PC-9 (cell line): ENCODE measurements around the gene TPRN. TPM values are rescaled to one million over a fixed set of nuclear protein-coding genes. Genes with fewer than 3 reads are reported as not detected.

ENCODE experiments used
- BruUV-seq: library from RNA; stranded (reverse); fragments of 400-500 nt; replicated peaks from 2 replicates; lab custom pipeline; 2021; lab: Mats Ljungman, UMichigan
- CTCF ChIA-PET: fragments of 300-600 bp; sonication (Branson Sonifier 250); formaldehyde crosslinking; loops from one replicate; lab custom pipeline; 2022; ENCODE audit warnings: antibody characterized with exemption; lab: Charles Lee
- POLR2A ChIA-PET: fragments of 300-600 bp; sonication (Branson Sonifier 250); formaldehyde crosslinking; loops from one replicate; lab custom pipeline; 2022; ENCODE audit warnings: antibody characterized with exemption; ENCODE audit not compliant: unreplicated experiment; lab: Charles Lee
- DNase-seq, 2 experiments: peaks; one replicate each; pipeline versions ENCODE4 v3.0.0 to v3.0.0-alpha.2; 2015 to 2022; ENCODE audit warnings: mixed read lengths in 1 of 2
- H2AFZ ChIP-seq: fragments of 200-600 bp; sonication (generic); 2 replicates; pipeline ENCODE4 v1.8.1; 2017; ENCODE audit warnings: antibody characterized with exemption
- H3F3A ChIP-seq: fragments of 200-600 bp; sonication (generic); 2 replicates; pipeline ENCODE4 v1.8.1; 2017; ENCODE audit warnings: antibody characterized with exemption, mild to moderate bottlenecking, low read depth; ENCODE audit not compliant: insufficient read depth
- H3K27ac ChIP-seq: fragments of 200-600 bp; sonication (generic); 2 replicates; pipeline ENCODE4 v1.6.1; 2016; ENCODE audit warnings: mixed run types
- H3K27me3 ChIP-seq: fragments of 200-600 bp; sonication (generic); 2 replicates; pipeline ENCODE4 v1.6.1; 2016; ENCODE audit warnings: low read depth, mixed run types; ENCODE audit not compliant: insufficient read depth
- H3K36me3 ChIP-seq: fragments of 200-600 bp; sonication (generic); 2 replicates; pipeline ENCODE4 v1.6.1; 2016; ENCODE audit warnings: low read depth, mixed run types
- H3K4me1 ChIP-seq: fragments of 200-600 bp; sonication (generic); replicated peaks from 2 replicates; pipeline ENCODE4 v1.6.1; 2016; ENCODE audit warnings: mixed run types; ENCODE audit not compliant: insufficient read depth
- H3K4me2 ChIP-seq: fragments of 200-600 bp; sonication (generic); 2 replicates; pipeline ENCODE4 v1.6.1; 2017; ENCODE audit warnings: mixed run types
- H3K4me3 ChIP-seq: fragments of 200-600 bp; sonication (generic); 2 replicates; pipeline ENCODE4 v1.6.1; 2016; ENCODE audit warnings: mixed run types
- H3K79me2 ChIP-seq: fragments of 200-600 bp; sonication (generic); 2 replicates; pipeline ENCODE4 v1.6.1; 2017; ENCODE audit warnings: low read depth, mixed run types
- H3K9me2 ChIP-seq: fragments of 200-600 bp; sonication (generic); 2 replicates; pipeline ENCODE4 v1.8.1; 2017; ENCODE audit warnings: mild to moderate bottlenecking; ENCODE audit not compliant: insufficient read depth
- H3K9me3 ChIP-seq: fragments of 200-600 bp; sonication (generic); 2 replicates; pipeline ENCODE4 v1.8.1; 2016; ENCODE audit warnings: low read depth; ENCODE audit not compliant: insufficient read depth
- H4K20me1 ChIP-seq: fragments of 200-600 bp; sonication (generic); 2 replicates; pipeline ENCODE4 v1.8.1; 2017; ENCODE audit not compliant: insufficient read depth
- CTCF ChIP-seq: fragments of 200-600 bp; sonication (generic); conservative IDR thresholded peaks from 2 replicates; pipeline ENCODE4 v1.6.1; 2017; ENCODE audit warnings: mixed run types, antibody characterized with exemption, mild to moderate bottlenecking, moderate library complexity
- EZH2 ChIP-seq: fragments of 200-600 bp; sonication (generic); IDR thresholded peaks from 2 replicates; pipeline ENCODE4 v1.8.0; 2017; ENCODE audit warnings: antibody characterized with exemption, low read depth
- intact Hi-C: fragments of 100-400 bp; cut with micrococcal nuclease; formaldehyde crosslinking; loops from one replicate; pipeline ENCODE4 v1.10.0; 2022; ENCODE audit not compliant: unreplicated experiment
- total RNA-seq: library from RNA; stranded (reverse); gene quantifications from 2 replicates; pipeline ENCODE4 v1.2.3, GENCODE V29; 2021

The TPRN gene
- total RNA-seq, 1 experiment from 2014 or later, result 61.8 TPM

- H3K27me3 ChIP-seq, result no peaks in the 10 kb centered on the region
- intact Hi-C loops, result loop anchor here (1.0 to 2.0 kb wide), 2 partner anchors 25 to 69 kb away; no protein-coding TSS in a partner anchor
- peaks cover 53% of the 10 kb centered on the region for H4K20me1 ChIP-seq
- peaks cover 62% of the 10 kb centered on the region for H3K4me1 ChIP-seq
- BruUV-seq, result no TSS peak
- no peaks in the 10 kb centered on the region for H3K9me3 ChIP-seq
- peak overlapping the region; percentile 82 for H3K4me2 ChIP-seq
- peaks cover 38% of the 10 kb centered on the region; the same call in 1 of the 2 replicates for H3F3A ChIP-seq
- H3K4me3 ChIP-seq, result peak overlapping the region; percentile 64
- TF ChIP-seq CTCF (no peak), EZH2 (no peak)
- H3K36me3 ChIP-seq, result no peaks in the 10 kb centered on the region
- peaks cover 75% of the 10 kb centered on the region for H3K79me2 ChIP-seq
- CTCF ChIA-PET, result interaction anchor here (0.6 kb wide), 1 partner anchor 482 kb away, joined by 3 read pairs; no protein-coding TSS in a partner anchor
- DNase-seq, result peak; percentile 93
- H2AFZ ChIP-seq, result no peak overlapping the region
- POLR2A ChIA-PET, result interaction anchor here (0.5 to 1.1 kb wide), 10 partner anchors 9 to 420 kb away, joined by 3 to 26 read pairs (median 3); no protein-coding TSS in a partner anchor
- H3K9me2 ChIP-seq, result no peaks in the 10 kb centered on the region
- H3K27ac ChIP-seq, result 0 out of 2 replicates have a peak overlapping the region, but pooled peaks have one; percentile 37
Observed at GRCh38 chr9:137198051-137198901, 2.3 kb downstream of the TPRN start.

DNA sequence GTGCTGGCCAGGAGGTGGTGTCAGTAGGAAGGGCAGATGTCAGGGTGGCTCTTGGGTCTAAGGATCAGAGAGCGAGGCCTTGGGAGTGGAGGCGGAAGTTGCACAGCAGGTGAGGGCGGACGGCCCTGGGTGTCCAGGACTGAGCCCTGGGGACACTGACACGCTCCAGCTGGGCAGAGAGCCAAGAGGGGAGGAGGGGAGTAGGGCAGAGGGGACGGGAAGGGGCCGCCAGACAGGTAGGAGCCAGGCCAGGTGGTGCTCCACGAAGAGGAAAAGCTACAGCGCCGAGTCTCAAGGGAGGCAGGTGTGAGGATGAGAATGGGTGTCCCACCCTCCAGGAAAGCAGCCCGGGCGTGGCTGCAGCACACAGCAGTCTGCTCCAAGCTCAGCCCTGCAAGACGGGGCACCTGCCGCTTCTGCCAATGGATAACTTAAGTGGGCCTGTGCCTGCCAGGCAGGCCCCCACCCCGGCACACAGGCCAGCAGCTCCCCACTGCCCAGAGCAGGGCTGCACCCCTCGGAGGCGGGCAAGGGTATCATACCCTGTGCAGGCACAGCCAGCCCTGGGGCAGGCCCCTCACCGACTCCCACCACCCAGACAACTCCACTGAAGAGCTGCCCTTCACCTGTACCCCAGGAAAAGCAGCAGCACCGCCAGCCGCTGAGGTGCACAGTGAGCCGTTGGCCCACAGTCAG is 4.9 kb downstream of the TPRN start:
- Histone ChIP-seq H3K27ac (no peak overlapping the region), H3K79me2 (peaks cover 58% of the 10 kb centered on the region), H3K9me2 (no peaks in the 10 kb centered on the region), H3F3A (peaks cover 29% of the 10 kb centered on the region; the same call in 1 of the 2 replicates), H4K20me1 (peaks cover 58% of the 10 kb centered on the region), H3K4me3 (peak overlapping the region; percentile 5; the same call in 1 of the 2 replicates), H3K27me3 (no peaks in the 10 kb centered on the region), H3K9me3 (no peaks in the 10 kb centered on the region), H3K4me2 (peak overlapping the region; percentile 71), H2AFZ (no peak overlapping the region), H3K4me1 (peaks cover 57% of the 10 kb centered on the region), H3K36me3 (no peaks in the 10 kb centered on the region)
- CTCF ChIA-PET, result interaction anchor here (0.5 to 1.1 kb wide), 5 partner anchors 27 to 241 kb away, joined by 3 to 7 read pairs (median 5); no protein-coding TSS in a partner anchor
- DNase-seq, result peak; percentile 78 to 93
- BruUV-seq, result no TSS peak
- TF ChIP-seq CTCF (no peak), EZH2 (no peak)
- POLR2A ChIA-PET, result interaction anchor here (0.6 to 0.7 kb wide), 5 partner anchors 26 to 833 kb away, joined by 3 to 8 read pairs (median 4); partner anchors contain the start of genes CLIC3 and RNF208
- intact Hi-C loops, result no loop called here

GRCh38 chr9:137194909-137195308 is 5.6 kb downstream of the TPRN start:
- POLR2A ChIA-PET, result interaction anchor here (0.6 to 0.7 kb wide), 5 partner anchors 45 to 832 kb away, joined by 3 to 8 read pairs (median 4); partner anchors contain the start of gene CLIC3

More at GRCh38 chr9:137194909-137195308, 5.6 kb downstream of the TPRN start:
- H3K4me2 ChIP-seq, result peak overlapping the region; percentile 71
- no peaks in the 10 kb centered on the region for H3K36me3 ChIP-seq
- DNase-seq, result peak in 1 of 2 experiments; percentile 55
- peaks cover 61% of the 10 kb centered on the region for H3K79me2 ChIP-seq
- BruUV-seq, result no TSS peak
- no peaks in the 10 kb centered on the region for H3K9me3 ChIP-seq
- TF ChIP-seq EZH2, result no peak
- TF ChIP-seq CTCF, result no peak
- intact Hi-C loops, result no loop called here
- peaks cover 65% of the 10 kb centered on the region for H3K4me1 ChIP-seq
- H3K4me3 ChIP-seq, result peak overlapping the region; percentile 5; the same call in 1 of the 2 replicates
- H4K20me1 ChIP-seq, result peaks cover 63% of the 10 kb centered on the region
- CTCF ChIA-PET, result interaction anchor here (0.6 to 1.1 kb wide), 2 partner anchors 28 to 42 kb away, joined by 3 to 6 read pairs; no protein-coding TSS in a partner anchor
- no peaks in the 10 kb centered on the region for H3K9me2 ChIP-seq
- H2AFZ ChIP-seq, result no peak overlapping the region
- no peak overlapping the region for H3K27ac ChIP-seq
- peaks cover 34% of the 10 kb centered on the region for H3F3A ChIP-seq
- H3K27me3 ChIP-seq, result no peaks in the 10 kb centered on the region
